Activated T-helper 17 cell treated with anti-CD3 and anti-CD28 coated beads, Interleukin-2, amount 50 U/mL, for 72 hours (primary cell): ENCODE results near the gene LCE3E. TPM values are rescaled to one million over a fixed set of nuclear protein-coding genes. Genes with fewer than 3 reads are reported as not detected.
"Not testable (repeated sequence)": the region's sequence is repeated elsewhere in the genome, so short reads cannot be mapped to it uniquely, and the experiment has no call there.

Experiments
- ATAC-seq: fragments of 150-1000 bp; cut with Tn5 transposase; replicated peaks from 2 replicates; pipeline ENCODE4 v1.10.0; 2021; ENCODE audit warnings: mild to moderate bottlenecking, moderate library complexity
- H3K27ac Mint-ChIP-seq: one replicate; pipeline ENCODE4 v1.8.0; 2022; ENCODE audit warnings: mixed read lengths
- H3K27me3 Mint-ChIP-seq: one replicate; pipeline ENCODE4 v1.8.0; 2022; ENCODE audit warnings: mixed read lengths
- H3K36me3 Mint-ChIP-seq: one replicate; pipeline ENCODE4 v1.8.0; 2022; ENCODE audit warnings: low read depth, mild to moderate bottlenecking, mixed read lengths
- H3K4me1 Mint-ChIP-seq: one replicate; pipeline ENCODE4 v1.8.0; 2022; ENCODE audit warnings: mixed read lengths
- H3K4me3 Mint-ChIP-seq: one replicate; pipeline ENCODE4 v1.8.0; 2022; ENCODE audit warnings: mild to moderate bottlenecking, mixed read lengths
- H3K9me3 Mint-ChIP-seq: one replicate; pipeline ENCODE4 v1.8.0; 2022; ENCODE audit warnings: mixed read lengths
- total RNA-seq, 2 donors: library from RNA; stranded (reverse); gene quantifications; one replicate each; pipeline ENCODE4 v1.2.3, GENCODE V29; 2022

Gene LCE3E, protein sequence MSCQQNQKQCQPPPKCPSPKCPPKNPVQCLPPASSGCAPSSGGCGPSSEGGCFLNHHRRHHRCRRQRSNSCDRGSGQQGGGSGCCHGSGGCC
- total RNA-seq = not detected

DNA sequence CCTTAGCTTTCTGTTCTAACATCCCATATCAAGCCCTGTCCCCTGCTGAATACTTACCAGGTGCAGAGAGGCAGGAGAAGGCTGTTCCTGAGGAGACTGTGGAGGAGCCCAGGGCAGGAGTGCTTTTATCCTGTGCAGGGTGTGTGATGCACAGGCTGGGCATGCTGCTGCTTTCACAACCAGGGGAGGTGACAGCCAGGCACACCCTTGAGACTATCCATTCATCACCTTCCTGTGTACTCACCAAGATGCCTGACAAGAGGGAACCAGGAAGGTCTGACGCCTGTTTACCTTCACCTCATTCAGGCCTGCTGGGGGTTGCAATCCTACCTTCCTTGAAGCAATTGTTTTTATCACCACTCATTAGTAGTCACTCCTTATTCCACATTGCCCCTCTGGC, at the start of gene LCE3E:
TSS of gene LCE3E (minus strand) at position 100 of the 400 bp plus-strand sequence. CDS start 572 bp downstream, outside the sequence.
- peaks cover 3% of the 10 kb centered on the region for H3K9me3 Mint-ChIP-seq
- ATAC-seq = peak; percentile 21
- no peak within 1 kb of the TSS for H3K27ac Mint-ChIP-seq
- H3K27me3 Mint-ChIP-seq = peaks cover 12% of the 10 kb centered on the region
- H3K4me1 Mint-ChIP-seq = no peaks in the 10 kb centered on the region
- H3K4me3 Mint-ChIP-seq = no peak within 1 kb of the TSS
- no peaks in the 10 kb centered on the region for H3K36me3 Mint-ChIP-seq

DNA sequence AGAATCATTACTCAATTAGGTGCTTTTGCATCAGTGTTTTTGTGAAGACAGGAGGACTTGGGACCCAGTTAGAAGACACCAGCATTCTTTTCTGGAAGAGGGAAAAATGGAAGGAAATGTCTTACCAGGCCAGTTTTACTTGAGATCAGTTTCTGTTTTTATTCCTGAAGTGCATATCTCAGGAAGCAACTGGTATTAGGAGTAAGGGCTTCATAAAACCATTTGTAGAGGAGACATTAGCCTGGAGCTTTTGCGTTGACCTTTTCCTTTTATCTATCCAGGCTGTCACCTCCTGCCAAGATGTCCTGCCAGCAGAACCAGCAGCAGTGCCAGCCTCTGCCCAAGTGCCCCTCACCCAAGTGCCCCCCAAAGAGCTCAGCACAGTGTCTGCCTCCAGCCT, 46.9 kb upstream of the LCE3E start, which contains the start of gene LCE3B:
TSS of gene LCE3B (plus strand) at position 301 of the 400 bp plus-strand sequence. CDS start at position 301, 0 bp downstream.
- Mint-ChIP-seq H3K27ac (no peak within 1 kb of the TSS), H3K9me3 (peaks cover 3% of the 10 kb centered on the region), H3K36me3 (no peaks in the 10 kb centered on the region), H3K4me3 (no peak within 1 kb of the TSS), H3K27me3 (peaks cover 41% of the 10 kb centered on the region), H3K4me1 (no peaks in the 10 kb centered on the region)
- ATAC-seq = no peak

DNA sequence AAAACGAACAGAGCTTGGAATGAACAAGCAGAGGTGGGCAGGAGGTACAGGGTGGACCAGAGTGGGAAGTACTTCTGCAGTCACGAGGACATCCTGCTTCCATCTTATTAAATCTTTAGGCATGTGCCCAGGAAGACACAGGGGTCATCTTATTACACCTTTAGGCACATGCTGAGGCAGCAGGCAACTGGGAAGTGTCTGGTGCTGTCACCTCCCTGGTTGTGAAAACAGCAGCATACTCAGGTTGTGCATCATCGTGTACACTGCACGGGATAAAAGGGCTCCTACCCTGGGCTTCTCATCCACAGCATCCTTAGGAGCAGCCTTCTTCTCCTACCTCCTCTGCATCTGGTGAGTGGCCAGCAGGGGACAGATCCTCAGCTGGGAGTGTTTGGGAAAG, 33.4 kb upstream of the LCE3E start, which contains the start of gene LCE3C:
TSS of gene LCE3C (plus strand) at position 301 of the 400 bp plus-strand sequence. CDS start 498 bp downstream, outside the sequence.
- peaks cover 5% of the 10 kb centered on the region for H3K9me3 Mint-ChIP-seq
- ATAC-seq = no peak
- no peaks in the 10 kb centered on the region for H3K36me3 Mint-ChIP-seq
- no peaks in the 10 kb centered on the region for H3K4me1 Mint-ChIP-seq
- H3K4me3 Mint-ChIP-seq = no peak within 1 kb of the TSS
- H3K27ac Mint-ChIP-seq = no peak within 1 kb of the TSS
- H3K27me3 Mint-ChIP-seq = peaks cover 34% of the 10 kb centered on the region

DNA sequence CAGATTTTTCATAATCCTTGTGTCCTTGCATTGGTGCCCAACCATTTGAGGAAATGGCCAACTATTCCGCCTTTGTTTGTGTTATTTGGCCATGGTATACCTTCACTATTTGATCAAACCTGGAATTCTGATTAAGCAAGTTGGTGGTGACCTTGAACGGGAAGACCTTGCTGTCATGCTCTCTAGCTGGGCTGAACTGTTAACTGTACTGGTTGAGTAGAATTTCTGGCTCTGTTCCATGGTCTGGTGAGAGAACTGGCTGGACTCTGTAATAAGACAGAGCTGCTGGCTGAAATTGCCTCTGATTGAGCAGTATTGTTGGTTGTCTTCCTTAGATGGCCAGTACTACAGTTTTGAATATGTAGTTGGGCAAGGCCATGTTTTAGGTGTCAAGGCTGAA, 30.4 kb upstream of the LCE3E start:
- no peaks in the 10 kb centered on the region for H3K4me1 Mint-ChIP-seq
- H3K27me3 Mint-ChIP-seq = peaks cover 29% of the 10 kb centered on the region
- no peak overlapping the region for H3K27ac Mint-ChIP-seq
- no peak for ATAC-seq
- H3K9me3 Mint-ChIP-seq = peaks cover 5% of the 10 kb centered on the region
- no peak overlapping the region for H3K4me3 Mint-ChIP-seq
- no peaks in the 10 kb centered on the region for H3K36me3 Mint-ChIP-seq

DNA sequence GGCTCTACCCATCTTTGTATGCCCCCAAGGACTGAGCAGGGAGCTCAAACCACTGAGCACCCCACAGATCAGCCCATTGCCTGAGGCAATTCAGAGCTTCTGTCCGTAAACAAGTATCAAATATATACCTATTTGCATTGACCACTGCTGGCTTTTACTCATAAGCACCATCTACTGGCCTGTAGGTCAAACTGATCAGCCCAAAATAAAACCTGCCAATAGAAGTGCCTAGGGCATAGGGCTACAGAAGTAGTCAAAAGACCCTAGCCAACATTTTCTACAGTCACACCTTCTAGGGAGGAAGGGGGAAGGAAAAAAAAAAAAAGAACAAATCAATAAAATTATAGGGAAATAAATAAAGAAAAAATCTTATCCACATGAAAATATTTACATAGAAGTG, 19.0 kb upstream of the LCE3E start:
- H3K36me3 Mint-ChIP-seq = no peaks in the 10 kb centered on the region
- ATAC-seq = no peak

DNA sequence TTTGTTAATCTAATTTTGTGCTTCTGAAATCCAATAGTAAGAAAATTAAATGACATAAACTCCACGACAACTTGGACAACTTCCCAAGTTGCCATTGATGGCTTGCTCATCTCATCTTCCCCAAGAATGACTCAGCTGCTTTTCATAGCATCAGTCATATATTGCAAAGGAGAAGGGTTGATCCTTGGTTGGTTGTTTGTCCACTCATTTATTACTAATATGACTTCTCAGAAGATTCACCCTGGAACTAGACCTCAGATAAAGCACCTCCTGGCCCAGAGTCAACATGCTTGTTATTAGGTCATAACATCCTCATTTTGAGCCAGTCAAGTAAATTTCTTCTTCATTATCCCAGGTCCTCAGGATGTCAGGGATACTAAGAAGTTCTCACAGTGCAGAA, 16.1 kb upstream of the LCE3E start:
- ATAC-seq = peak; percentile 44
- no peak overlapping the region for H3K4me3 Mint-ChIP-seq
- no peaks in the 10 kb centered on the region for H3K36me3 Mint-ChIP-seq
- peaks cover 26% of the 10 kb centered on the region for H3K27me3 Mint-ChIP-seq
- H3K27ac Mint-ChIP-seq = no peak overlapping the region
- no peaks in the 10 kb centered on the region for H3K9me3 Mint-ChIP-seq
- no peaks in the 10 kb centered on the region for H3K4me1 Mint-ChIP-seq

More for the DNA sequence above, 19.0 kb upstream of the LCE3E start:
- Mint-ChIP-seq H3K4me1 (no peaks in the 10 kb centered on the region), H3K4me3 (no peak overlapping the region), H3K9me3 (no peaks in the 10 kb centered on the region), H3K27ac (no peak overlapping the region), H3K27me3 (peaks cover 19% of the 10 kb centered on the region)

DNA sequence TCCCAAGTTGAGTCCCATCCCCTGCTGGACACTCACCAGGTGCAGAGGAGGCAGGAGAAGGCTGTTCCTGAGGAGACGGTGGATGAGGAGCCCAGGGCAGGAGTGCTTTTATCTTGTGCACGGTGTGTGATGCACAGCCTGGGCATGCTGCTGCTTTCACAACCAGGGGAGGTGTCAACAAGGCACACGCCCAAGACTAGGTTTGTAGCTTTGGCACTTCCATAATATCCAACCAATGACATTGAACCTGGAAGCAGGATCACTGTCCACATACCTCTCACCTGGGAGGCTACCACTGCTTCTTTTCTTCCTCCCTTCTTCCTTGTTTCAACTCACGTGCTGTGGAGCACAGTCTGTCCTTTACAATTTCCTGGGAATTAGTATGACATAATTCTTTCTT, 13.9 kb upstream of the LCE3E start, which contains the start of gene LCE3D:
TSS of gene LCE3D (minus strand) at position 84 of the 400 bp plus-strand sequence. CDS start 580 bp downstream, outside the sequence.
- no peak within 1 kb of the TSS for H3K4me3 Mint-ChIP-seq
- peaks cover 24% of the 10 kb centered on the region for H3K27me3 Mint-ChIP-seq
- no peak within 1 kb of the TSS for H3K27ac Mint-ChIP-seq
- no peaks in the 10 kb centered on the region for H3K9me3 Mint-ChIP-seq
- ATAC-seq = no peak
- H3K4me1 Mint-ChIP-seq = no peaks in the 10 kb centered on the region
- no peaks in the 10 kb centered on the region for H3K36me3 Mint-ChIP-seq

DNA sequence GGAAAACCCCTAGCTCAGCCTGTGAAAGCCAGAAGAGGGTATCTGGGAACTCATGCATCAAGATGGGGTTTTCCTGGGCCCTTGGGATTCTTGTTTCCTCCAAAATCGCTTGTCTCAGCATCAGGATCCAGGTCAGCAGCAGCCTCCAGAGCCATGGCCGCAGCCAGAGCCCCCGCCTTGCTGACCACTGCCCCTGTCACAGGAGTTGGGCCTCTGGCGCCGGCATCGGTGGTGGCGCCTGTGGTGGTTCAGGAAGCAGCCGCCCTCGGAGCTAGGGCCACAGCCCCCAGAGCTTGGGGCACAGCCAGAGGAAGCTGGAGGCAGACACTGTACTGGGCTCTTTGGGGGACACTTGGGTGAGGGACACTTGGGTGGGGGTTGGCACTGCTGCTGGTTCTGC, 12.9 kb upstream of the LCE3E start:
- not testable (repeated sequence) for H3K9me3 Mint-ChIP-seq, H3K4me1 Mint-ChIP-seq, ATAC-seq, H3K27ac Mint-ChIP-seq, H3K4me3 Mint-ChIP-seq, H3K36me3 Mint-ChIP-seq
- H3K27me3 Mint-ChIP-seq = peaks cover 30% of the 10 kb centered on the region

DNA sequence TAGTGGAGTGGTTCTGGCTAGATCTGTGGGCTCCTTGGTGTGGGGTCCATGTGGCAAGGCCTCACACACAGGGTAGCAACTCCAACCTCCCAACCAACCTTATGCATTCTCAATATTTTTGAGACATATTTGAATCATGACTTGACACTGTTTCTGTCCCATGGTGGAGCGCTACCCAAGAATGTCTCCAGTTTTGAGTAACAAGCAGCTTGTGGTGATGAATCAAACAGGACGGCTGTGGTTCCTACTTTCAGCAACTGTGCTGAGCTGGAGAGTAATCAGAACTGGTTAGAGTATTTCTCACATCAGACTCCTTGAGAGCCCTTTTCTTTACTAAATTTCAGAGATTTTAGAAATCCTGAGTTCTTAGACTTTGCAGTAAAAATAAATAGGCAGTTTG, 10.6 kb upstream of the LCE3E start:
- Mint-ChIP-seq H3K36me3 (no peaks in the 10 kb centered on the region), H3K4me1 (no peaks in the 10 kb centered on the region), H3K27me3 (peaks cover 36% of the 10 kb centered on the region), H3K27ac (no peak overlapping the region), H3K9me3 (no peaks in the 10 kb centered on the region), H3K4me3 (no peak overlapping the region)
- ATAC-seq = peak; percentile 94

DNA sequence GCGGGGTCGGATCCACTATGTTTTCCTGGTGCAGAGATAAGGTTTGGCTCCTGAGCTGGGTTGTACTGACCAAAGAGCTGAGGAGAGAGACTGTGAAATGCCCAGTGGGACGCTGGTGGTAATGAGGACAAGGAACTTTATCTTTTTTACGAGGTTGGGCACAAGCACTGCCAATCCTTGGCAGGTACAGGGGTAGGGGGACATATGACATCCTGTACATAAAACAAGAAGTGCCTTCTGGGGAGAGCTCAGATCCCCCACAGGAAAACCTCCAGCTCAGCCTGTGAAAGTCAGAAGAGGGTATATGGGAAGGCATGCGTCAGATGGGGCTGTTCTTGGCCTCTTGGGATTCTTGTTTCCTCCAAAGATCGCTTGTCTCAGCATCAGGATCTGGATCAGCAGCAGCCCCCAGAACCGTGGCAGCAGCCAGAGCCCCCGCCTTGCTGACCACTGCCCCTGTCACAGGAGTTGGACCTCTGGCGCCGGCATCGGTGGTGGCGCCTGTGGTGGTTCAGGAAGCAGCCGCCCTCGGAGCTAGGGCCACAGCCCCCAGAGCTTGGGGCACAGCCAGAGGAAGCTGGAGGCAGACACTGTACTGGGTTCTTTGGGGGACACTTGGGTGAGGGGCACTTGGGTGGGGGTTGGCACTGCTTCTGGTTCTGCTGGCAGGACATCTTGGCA, 905 bp downstream of the LCE3E start:
- no peaks in the 10 kb centered on the region for H3K36me3 Mint-ChIP-seq
- peaks cover 3% of the 10 kb centered on the region for H3K9me3 Mint-ChIP-seq
- no peaks in the 10 kb centered on the region for H3K4me1 Mint-ChIP-seq
- H3K27me3 Mint-ChIP-seq = peaks cover 7% of the 10 kb centered on the region
- H3K4me3 Mint-ChIP-seq = no peak overlapping the region
- H3K27ac Mint-ChIP-seq = no peak overlapping the region
- ATAC-seq = no peak

DNA sequence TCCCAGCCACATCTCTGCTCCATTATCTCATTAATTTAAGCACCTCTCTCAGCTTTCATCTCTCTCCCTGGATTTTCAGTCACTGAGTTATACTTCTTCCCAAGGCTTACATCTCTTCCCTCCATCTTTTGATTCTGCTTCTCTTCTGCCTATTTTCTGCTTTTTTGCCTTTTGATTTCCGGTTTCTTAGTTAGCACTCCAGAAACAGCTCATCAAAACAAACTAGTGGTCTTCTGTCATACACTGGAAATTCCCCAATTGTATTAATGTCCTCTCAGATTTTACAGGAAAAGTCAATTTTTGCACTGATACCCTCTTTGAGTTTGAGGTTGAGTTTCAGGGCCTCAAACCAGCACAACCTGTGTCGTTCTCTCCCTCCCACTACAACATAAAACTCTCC, 1.5 kb downstream of the LCE3E start:
- Mint-ChIP-seq H3K36me3 (no peaks in the 10 kb centered on the region), H3K4me3 (no peak overlapping the region), H3K27ac (no peak overlapping the region), H3K9me3 (peaks cover 3% of the 10 kb centered on the region), H3K27me3 (peaks cover 7% of the 10 kb centered on the region), H3K4me1 (no peaks in the 10 kb centered on the region)
- no peak for ATAC-seq

DNA sequence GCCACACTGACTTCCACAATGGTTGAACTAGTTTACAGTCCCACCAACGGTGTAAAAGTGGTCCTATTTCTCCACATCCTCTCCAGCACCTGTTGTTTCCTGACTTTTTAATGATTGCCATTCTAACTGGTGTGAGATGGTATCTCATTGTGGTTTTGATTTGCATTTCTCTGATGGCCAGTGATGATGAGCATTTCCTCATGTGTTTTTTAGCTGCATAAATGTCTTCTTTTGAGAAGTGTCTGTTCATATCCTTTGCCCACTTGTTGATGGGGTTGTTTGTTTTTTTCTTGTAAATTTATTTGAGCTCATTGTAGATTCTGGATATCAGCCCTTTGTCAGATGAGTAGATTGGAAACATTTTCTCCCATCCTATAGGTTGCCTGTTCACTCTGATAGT, 18.2 kb downstream of the LCE3E start:
- H3K4me3 Mint-ChIP-seq, H3K36me3 Mint-ChIP-seq, H3K4me1 Mint-ChIP-seq, ATAC-seq, H3K9me3 Mint-ChIP-seq, H3K27ac Mint-ChIP-seq: not testable (repeated sequence)
- H3K27me3 Mint-ChIP-seq = peaks cover 13% of the 10 kb centered on the region

DNA sequence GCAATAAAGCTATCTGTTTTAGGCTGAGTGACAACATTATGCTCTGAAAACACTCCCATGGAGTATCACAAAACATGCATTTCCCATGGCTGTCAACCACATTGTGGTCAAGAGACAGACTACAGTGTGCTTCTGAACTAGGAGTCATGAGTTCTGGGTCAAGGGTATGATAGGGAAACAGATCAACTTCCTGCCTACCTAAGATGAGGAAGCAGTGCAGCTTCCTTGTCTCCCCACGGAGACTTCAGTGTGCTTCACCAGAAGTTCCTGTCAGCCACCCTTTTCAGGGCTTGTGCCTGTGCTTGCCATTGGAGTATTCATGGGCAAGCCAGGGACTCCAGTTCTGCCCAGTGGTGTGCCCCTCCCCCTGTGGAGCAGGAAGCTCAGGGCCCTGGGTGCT, 19.9 kb downstream of the LCE3E start:
- no peaks in the 10 kb centered on the region for H3K36me3 Mint-ChIP-seq
- ATAC-seq = no peak
- peaks cover 3% of the 10 kb centered on the region for H3K9me3 Mint-ChIP-seq
- H3K4me3 Mint-ChIP-seq = no peak overlapping the region
- no peak overlapping the region for H3K27ac Mint-ChIP-seq
- H3K27me3 Mint-ChIP-seq = peaks cover 14% of the 10 kb centered on the region
- H3K4me1 Mint-ChIP-seq = no peaks in the 10 kb centered on the region

DNA sequence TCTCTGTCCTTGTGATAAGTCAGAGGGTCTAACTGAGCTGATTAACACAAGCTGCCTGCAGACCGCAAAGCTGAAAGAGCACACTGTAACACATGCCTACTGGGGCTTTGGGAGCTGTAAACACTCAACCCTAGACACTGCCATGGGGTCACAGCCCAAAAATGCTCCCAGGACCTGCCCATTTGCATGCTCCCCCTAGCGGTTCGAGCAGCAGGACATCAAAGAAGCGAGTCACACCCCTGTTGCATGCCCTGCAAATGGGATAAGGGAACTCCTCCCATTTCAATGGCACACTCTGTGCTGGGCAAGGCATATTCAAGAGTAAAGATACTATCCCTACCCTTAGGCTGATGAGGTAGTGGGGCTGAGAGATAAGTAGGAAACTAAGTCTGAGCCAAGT, 22.8 kb downstream of the LCE3E start:
- no peaks in the 10 kb centered on the region for H3K36me3 Mint-ChIP-seq
- H3K4me3 Mint-ChIP-seq = no peak overlapping the region
- peaks cover 26% of the 10 kb centered on the region for H3K27me3 Mint-ChIP-seq
- no peaks in the 10 kb centered on the region for H3K4me1 Mint-ChIP-seq
- no peak for ATAC-seq
- H3K27ac Mint-ChIP-seq = no peak overlapping the region
- peaks cover 3% of the 10 kb centered on the region for H3K9me3 Mint-ChIP-seq

DNA sequence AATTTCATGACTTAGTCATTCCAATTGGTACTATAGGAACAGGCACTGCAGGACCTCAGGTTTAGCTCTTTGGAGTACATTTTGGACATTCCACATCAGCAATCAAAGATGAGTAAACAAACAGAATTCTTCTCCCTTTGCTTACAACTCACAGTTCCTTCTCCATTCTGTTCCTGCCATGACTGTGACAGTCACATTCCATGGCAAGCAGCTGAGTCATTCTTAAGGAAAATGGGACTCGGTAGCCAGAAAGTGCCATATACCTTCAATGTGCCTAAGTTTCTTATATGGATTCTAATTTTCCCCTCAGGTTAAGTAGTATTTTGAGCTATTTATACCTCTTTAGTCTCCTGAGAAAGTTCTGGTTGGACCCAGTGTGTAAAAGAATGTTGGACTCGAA, 26.7 kb downstream of the LCE3E start:
- Mint-ChIP-seq H3K4me1 (no peaks in the 10 kb centered on the region), H3K27me3 (peaks cover 34% of the 10 kb centered on the region), H3K4me3 (no peak overlapping the region), H3K27ac (no peak overlapping the region), H3K9me3 (no peaks in the 10 kb centered on the region), H3K36me3 (no peaks in the 10 kb centered on the region)
- ATAC-seq = no peak
